HUES6 (cell line): ENCODE measurements around the gene MXRA7.
"Not testable (repeated sequence)": the region's sequence is repeated elsewhere in the genome, so short reads cannot be mapped to it uniquely, and the experiment has no call there.

Source experiments
- H3K27ac ChIP-seq: 2 replicates; pipeline ENCODE4 v1.7.0; 2013; ENCODE audit warnings: low read depth, mild to moderate bottlenecking, low read length, inconsistent platforms
- H3K27me3 ChIP-seq: 2 replicates; pipeline ENCODE4 v1.6.1; 2013; ENCODE audit warnings: low read length; ENCODE audit not compliant: control insufficient read depth, insufficient read depth
- H3K36me3 ChIP-seq: 2 replicates; pipeline ENCODE4 v1.6.1; 2013; ENCODE audit warnings: low read length; ENCODE audit not compliant: control insufficient read depth, insufficient read depth
- H3K4me1 ChIP-seq: 2 replicates; pipeline ENCODE4 v1.6.1; 2013; ENCODE audit warnings: low read length; ENCODE audit not compliant: control insufficient read depth, insufficient read depth
- H3K4me3 ChIP-seq: 2 replicates; pipeline ENCODE4 v1.5.1; 2013; ENCODE audit warnings: low read depth, low read length
- H3K9ac ChIP-seq: one replicate; pipeline ENCODE4 v1.6.1; 2013; ENCODE audit warnings: mild to moderate bottlenecking, low read length
- H3K9me3 ChIP-seq: 2 replicates; pipeline ENCODE4 v1.6.1; 2013; ENCODE audit warnings: low read depth, low read length; ENCODE audit not compliant: control insufficient read depth, insufficient read depth

MXRA7 gene

DNA sequence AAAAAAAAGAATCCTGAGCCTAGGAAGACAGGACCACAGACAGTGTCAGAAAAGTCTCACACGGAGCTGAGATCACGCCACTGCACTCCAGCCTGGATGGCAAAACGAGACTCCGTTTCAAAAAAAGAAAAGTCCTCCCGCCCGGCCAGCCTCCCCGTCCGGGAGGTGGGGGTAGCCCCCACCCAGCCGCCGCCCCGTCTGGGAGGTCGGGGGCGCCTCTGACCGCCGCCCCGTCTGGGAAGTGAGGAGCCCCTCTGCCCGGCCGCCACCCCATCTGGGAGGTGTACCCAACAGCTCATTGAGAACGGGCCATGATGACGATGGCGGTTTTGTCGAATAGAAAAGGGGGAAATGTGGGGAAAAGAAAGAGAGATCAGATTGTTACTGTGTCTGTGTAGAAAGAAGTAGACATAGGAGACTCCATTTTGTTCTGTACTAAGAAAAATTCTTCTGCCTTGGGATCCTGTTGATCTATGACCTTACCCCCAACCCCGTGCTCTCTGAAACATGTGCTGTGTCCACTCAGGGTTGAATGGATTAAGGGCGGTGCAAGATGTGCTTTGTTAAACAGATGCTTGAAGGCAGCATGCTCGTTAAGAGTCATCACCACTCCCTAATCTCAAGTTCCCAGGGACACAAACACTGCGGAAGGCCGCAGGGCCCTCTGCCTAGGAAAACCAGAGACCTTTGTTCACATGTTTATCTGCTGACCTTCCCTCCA is 74.1 kb downstream of the MXRA7 start:
- not testable (repeated sequence) for H3K27me3 ChIP-seq, H3K9ac ChIP-seq, H3K4me1 ChIP-seq, H3K27ac ChIP-seq, H3K4me3 ChIP-seq, H3K36me3 ChIP-seq, H3K9me3 ChIP-seq

GRCh38 chr17:76635659-76636360 is 75.0 kb downstream of the MXRA7 start:
- H3K4me3 ChIP-seq, result no peak overlapping the region
- no peak overlapping the region for H3K9ac ChIP-seq
- H3K27me3 ChIP-seq, result no peaks in the 10 kb centered on the region
- no peaks in the 10 kb centered on the region for H3K9me3 ChIP-seq
- H3K4me1 ChIP-seq, result peaks cover under 1% of the 10 kb centered on the region; the same call in 1 of the 2 replicates
- no peaks in the 10 kb centered on the region for H3K36me3 ChIP-seq
- no peak overlapping the region for H3K27ac ChIP-seq

- Histone ChIP-seq H3K27ac (no peak overlapping the region), H3K9ac (no peak overlapping the region), H3K27me3 (no peaks in the 10 kb centered on the region), H3K4me1 (peaks cover 4% of the 10 kb centered on the region; the same call in 1 of the 2 replicates), H3K4me3 (no peak overlapping the region), H3K36me3 (no peaks in the 10 kb centered on the region), H3K9me3 (no peaks in the 10 kb centered on the region)
Observed at GRCh38 chr17:76635039-76635438, 75.7 kb downstream of the MXRA7 start.

- H3K9me3 ChIP-seq, result no peaks in the 10 kb centered on the region
- no peaks in the 10 kb centered on the region for H3K36me3 ChIP-seq
- H3K4me3 ChIP-seq, result no peak overlapping the region
- no peak overlapping the region for H3K9ac ChIP-seq
- H3K27me3 ChIP-seq, result no peaks in the 10 kb centered on the region
- no peak overlapping the region for H3K27ac ChIP-seq
- H3K4me1 ChIP-seq, result peaks cover 5% of the 10 kb centered on the region; the same call in 1 of the 2 replicates
Observed at GRCh38 chr17:76633628-76634328, 77.0 kb downstream of the MXRA7 start.

GRCh38 chr17:76631821-76632565 is 78.8 kb downstream of the MXRA7 start:
- Histone ChIP-seq H3K9ac (no peak overlapping the region), H3K27me3 (no peaks in the 10 kb centered on the region), H3K4me3 (no peak overlapping the region), H3K36me3 (no peaks in the 10 kb centered on the region), H3K4me1 (peaks cover 5% of the 10 kb centered on the region; the same call in 1 of the 2 replicates), H3K27ac (no peak overlapping the region), H3K9me3 (no peaks in the 10 kb centered on the region)

DNA sequence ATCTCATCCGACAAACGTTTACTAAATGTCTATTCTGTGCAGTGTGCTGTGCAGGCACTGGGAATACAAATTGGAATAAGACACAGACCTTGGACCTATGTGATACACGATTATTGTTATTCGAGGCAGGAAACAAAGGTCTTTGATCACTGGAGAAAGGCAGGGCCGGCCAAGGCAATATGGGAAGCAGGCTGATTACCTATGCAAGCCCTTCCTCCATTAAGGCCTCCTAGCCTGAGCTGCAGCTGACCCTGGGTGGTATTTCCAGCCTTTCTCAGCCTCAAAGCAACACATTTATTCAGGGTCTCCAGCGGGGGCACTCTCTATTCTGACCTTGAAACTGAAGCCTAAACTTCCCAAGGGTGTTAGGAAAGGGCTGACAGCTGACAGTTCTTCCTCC is 80.6 kb downstream of the MXRA7 start:
- Histone ChIP-seq H3K27me3 (no peaks in the 10 kb centered on the region), H3K4me1 (peaks cover 5% of the 10 kb centered on the region; the same call in 1 of the 2 replicates), H3K9ac (no peak overlapping the region), H3K36me3 (no peaks in the 10 kb centered on the region), H3K27ac (no peak overlapping the region), H3K4me3 (no peak overlapping the region), H3K9me3 (no peaks in the 10 kb centered on the region)
